Stimulated activated CD8-positive, alpha-beta memory T cell treated with anti-CD3 and anti-CD28 coated beads, Interleukin-7, amount 100 ng/mL, for 1 hour (primary cell): ENCODE data around the gene ENPP4.
"Not testable (repeated sequence)": the region's sequence is repeated elsewhere in the genome, so short reads cannot be mapped to it uniquely, and the experiment has no call there.

Experiments used
- DNase-seq, 2 donors: peaks; one replicate each; pipeline ENCODE4 v3.0.0-alpha.2; 2020; ENCODE audit warnings: low read depth in 2 of 2

Gene ENPP4

GRCh38 chr6:46131291-46131690 is 1.5 kb downstream of the ENPP4 start:
- not testable (repeated sequence) for DNase-seq

- no peak for DNase-seq
These were observed 4.4 kb downstream of the ENPP4 start for GRCh38 chr6:46134216-46134615.

- no peak for DNase-seq
These were observed 5.4 kb downstream of the ENPP4 start for GRCh38 chr6:46135176-46135575.

GRCh38 chr6:46136831-46137230 is 7.0 kb downstream of the ENPP4 start:
- no peak for DNase-seq

- no peak for DNase-seq
These were observed 7.6 kb downstream of the ENPP4 start for GRCh38 chr6:46137387-46137786.

GRCh38 chr6:46138281-46138680 is 8.5 kb downstream of the ENPP4 start:
- DNase-seq: no peak

- DNase-seq: no peak
These were observed 14.5 kb downstream of the ENPP4 start for GRCh38 chr6:46144270-46144669.

- DNase-seq: not testable (repeated sequence)
These were observed 19.3 kb downstream of the ENPP4 start for GRCh38 chr6:46149066-46149465.

GRCh38 chr6:46156701-46157100 is 26.9 kb downstream of the ENPP4 start:
- no peak for DNase-seq

- DNase-seq: no peak
These were observed 29.4 kb downstream of the ENPP4 start for GRCh38 chr6:46159229-46159628.

GRCh38 chr6:46160102-46160501 is 30.3 kb downstream of the ENPP4 start:
- no peak for DNase-seq

GRCh38 chr6:46170357-46171289 is 40.8 kb downstream of the ENPP4 start, which contains the start of gene ENPP5:
Gene ENPP5 (minus strand): TSS chr6:46170980. CDS start chr6:46168262, 2,718 bp downstream.
- DNase-seq: peak; percentile 49 to 55

- no peak for DNase-seq
These were observed 42.4 kb downstream of the ENPP4 start for GRCh38 chr6:46172176-46172575.

- DNase-seq: no peak
These were observed 45.1 kb downstream of the ENPP4 start for GRCh38 chr6:46174904-46175303.

GRCh38 chr6:46175446-46175845 is 45.7 kb downstream of the ENPP4 start:
- DNase-seq: no peak

GRCh38 chr6:46175976-46176375 is 46.2 kb downstream of the ENPP4 start:
- no peak for DNase-seq

GRCh38 chr6:46184114-46184513 is 54.3 kb downstream of the ENPP4 start:
- DNase-seq: no peak

GRCh38 chr6:46186583-46186982 is 56.8 kb downstream of the ENPP4 start:
- DNase-seq: no peak

GRCh38 chr6:46189726-46190125 is 59.9 kb downstream of the ENPP4 start:
- no peak for DNase-seq

GRCh38 chr6:46190889-46191288 is 61.1 kb downstream of the ENPP4 start:
- DNase-seq: no peak

- DNase-seq: no peak
These were observed 62.2 kb downstream of the ENPP4 start for GRCh38 chr6:46191961-46192360.
